Measurements from ENCODE around the gene NBDY.
"Not testable (repeated sequence)": the region's sequence is repeated elsewhere in the genome, so short reads cannot be mapped to it uniquely, and the experiment has no call there.

NBDY gene

GRCh38 chrX:56751071-56751470, 22.0 kb downstream of the NBDY start:
- H3K4me3 ChIP-seq (ENCODE audit: low read length): no peak overlapping the region
- no peaks in the 10 kb centered on the region for H3K27me3 ChIP-seq (ENCODE audit: control insufficient read depth, insufficient read depth, low read length)
- H3K36me3 ChIP-seq (ENCODE audit: control insufficient read depth, insufficient read depth, low read length): no peaks in the 10 kb centered on the region
- DNase-seq (ENCODE audit: low read depth, low spot score): no peak
- H3K4me1 ChIP-seq (ENCODE audit: control insufficient read depth, insufficient read depth, low read length): no peaks in the 10 kb centered on the region
- no peaks in the 10 kb centered on the region for H3K9me3 ChIP-seq (ENCODE audit: control insufficient read depth, insufficient read depth, low read length)
- no peak overlapping the region for H3K27ac ChIP-seq (ENCODE audit: low read length)

- H3K9me3 ChIP-seq (ENCODE audit: control insufficient read depth, insufficient read depth, low read length): no peaks in the 10 kb centered on the region
- no peaks in the 10 kb centered on the region for H3K36me3 ChIP-seq (ENCODE audit: control insufficient read depth, insufficient read depth, low read length)
- no peak for DNase-seq (ENCODE audit: low read depth, low spot score)
- no peak overlapping the region for H3K4me3 ChIP-seq (ENCODE audit: low read length)
- no peak overlapping the region for H3K27ac ChIP-seq (ENCODE audit: low read length)
- H3K4me1 ChIP-seq (ENCODE audit: control insufficient read depth, insufficient read depth, low read length): no peaks in the 10 kb centered on the region
- no CpG with 5 or more reads among the region's 7 CpGs for WGBS (ENCODE audit: insufficient coverage, insufficient read length)
- no peaks in the 10 kb centered on the region for H3K27me3 ChIP-seq (ENCODE audit: control insufficient read depth, insufficient read depth, low read length)
Measured at GRCh38 chrX:56757327-56757726, 28.3 kb downstream of the NBDY start.

GRCh38 chrX:56758456-56758855, 29.4 kb downstream of the NBDY start:
- no peak overlapping the region for H3K27ac ChIP-seq (ENCODE audit: low read length)
- H3K4me1 ChIP-seq (ENCODE audit: control insufficient read depth, insufficient read depth, low read length): no peaks in the 10 kb centered on the region
- WGBS (ENCODE audit: insufficient coverage, insufficient read length): no CpG with 5 or more reads among the region's 4 CpGs
- no peaks in the 10 kb centered on the region for H3K36me3 ChIP-seq (ENCODE audit: control insufficient read depth, insufficient read depth, low read length)
- H3K27me3 ChIP-seq (ENCODE audit: control insufficient read depth, insufficient read depth, low read length): no peaks in the 10 kb centered on the region
- no peak for DNase-seq (ENCODE audit: low read depth, low spot score)
- H3K4me3 ChIP-seq (ENCODE audit: low read length): no peak overlapping the region
- no peaks in the 10 kb centered on the region for H3K9me3 ChIP-seq (ENCODE audit: control insufficient read depth, insufficient read depth, low read length)

GRCh38 chrX:56759736-56760409, 30.8 kb downstream of the NBDY start:
- Histone ChIP-seq H3K27me3 (ENCODE audit: control insufficient read depth, insufficient read depth, low read length) (no peaks in the 10 kb centered on the region), H3K36me3 (ENCODE audit: control insufficient read depth, insufficient read depth, low read length) (0 out of 2 replicates have a peak, but pooled peaks cover 3% of the 10 kb centered on the region), H3K27ac (ENCODE audit: low read length) (no peak overlapping the region), H3K4me1 (ENCODE audit: control insufficient read depth, insufficient read depth, low read length) (no peaks in the 10 kb centered on the region), H3K9me3 (ENCODE audit: control insufficient read depth, insufficient read depth, low read length) (no peaks in the 10 kb centered on the region), H3K4me3 (ENCODE audit: low read length) (no peak overlapping the region)
- no CpG with 5 or more reads among the region's 7 CpGs for WGBS (ENCODE audit: insufficient coverage, insufficient read length)
- no peak for DNase-seq (ENCODE audit: low read depth, low spot score)

GRCh38 chrX:56760410-56761124, 31.5 kb downstream of the NBDY start:
- H3K4me1 ChIP-seq (ENCODE audit: control insufficient read depth, insufficient read depth, low read length); DNase-seq (ENCODE audit: low read depth, low spot score); H3K9me3 ChIP-seq (ENCODE audit: control insufficient read depth, insufficient read depth, low read length); H3K27me3 ChIP-seq (ENCODE audit: control insufficient read depth, insufficient read depth, low read length); H3K27ac ChIP-seq (ENCODE audit: low read length); H3K36me3 ChIP-seq (ENCODE audit: control insufficient read depth, insufficient read depth, low read length); H3K4me3 ChIP-seq (ENCODE audit: low read length): not testable (repeated sequence)
- no CpG with 5 or more reads among the region's 15 CpGs for WGBS (ENCODE audit: insufficient coverage, insufficient read length)

GRCh38 chrX:56761167-56761566, 32.1 kb downstream of the NBDY start:
- Histone ChIP-seq H3K27me3 (ENCODE audit: control insufficient read depth, insufficient read depth, low read length) (no peaks in the 10 kb centered on the region), H3K4me1 (ENCODE audit: control insufficient read depth, insufficient read depth, low read length) (no peaks in the 10 kb centered on the region), H3K4me3 (ENCODE audit: low read length) (no peak overlapping the region), H3K36me3 (ENCODE audit: control insufficient read depth, insufficient read depth, low read length) (0 out of 2 replicates have a peak, but pooled peaks cover 3% of the 10 kb centered on the region), H3K9me3 (ENCODE audit: control insufficient read depth, insufficient read depth, low read length) (no peaks in the 10 kb centered on the region), H3K27ac (ENCODE audit: low read length) (no peak overlapping the region)
- DNase-seq (ENCODE audit: low read depth, low spot score): no peak
- no CpG with 5 or more reads among the region's 5 CpGs for WGBS (ENCODE audit: insufficient coverage, insufficient read length)

GRCh38 chrX:56762220-56762619, 33.2 kb downstream of the NBDY start:
- Histone ChIP-seq H3K27ac (ENCODE audit: low read length) (no peak overlapping the region), H3K4me3 (ENCODE audit: low read length) (no peak overlapping the region), H3K4me1 (ENCODE audit: control insufficient read depth, insufficient read depth, low read length) (no peaks in the 10 kb centered on the region), H3K9me3 (ENCODE audit: control insufficient read depth, insufficient read depth, low read length) (no peaks in the 10 kb centered on the region), H3K27me3 (ENCODE audit: control insufficient read depth, insufficient read depth, low read length) (no peaks in the 10 kb centered on the region), H3K36me3 (ENCODE audit: control insufficient read depth, insufficient read depth, low read length) (0 out of 2 replicates have a peak, but pooled peaks cover 3% of the 10 kb centered on the region)
- WGBS (ENCODE audit: insufficient coverage, insufficient read length): no CpG with 5 or more reads among the region's 3 CpGs
- DNase-seq (ENCODE audit: low read depth, low spot score): no peak

GRCh38 chrX:56762707-56763555, 33.9 kb downstream of the NBDY start:
- Histone ChIP-seq H3K4me3 (ENCODE audit: low read length) (no peak overlapping the region), H3K4me1 (ENCODE audit: control insufficient read depth, insufficient read depth, low read length) (no peaks in the 10 kb centered on the region), H3K27ac (ENCODE audit: low read length) (no peak overlapping the region), H3K27me3 (ENCODE audit: control insufficient read depth, insufficient read depth, low read length) (no peaks in the 10 kb centered on the region), H3K9me3 (ENCODE audit: control insufficient read depth, insufficient read depth, low read length) (no peaks in the 10 kb centered on the region), H3K36me3 (ENCODE audit: control insufficient read depth, insufficient read depth, low read length) (0 out of 2 replicates have a peak, but pooled peaks cover 3% of the 10 kb centered on the region)
- no peak for DNase-seq (ENCODE audit: low read depth, low spot score)
- WGBS (ENCODE audit: insufficient coverage, insufficient read length): no CpG with 5 or more reads among the region's 6 CpGs

GRCh38 chrX:56763556-56764152, 34.6 kb downstream of the NBDY start:
- DNase-seq (ENCODE audit: low read depth, low spot score): no peak
- Histone ChIP-seq H3K27ac (ENCODE audit: low read length) (no peak overlapping the region), H3K27me3 (ENCODE audit: control insufficient read depth, insufficient read depth, low read length) (no peaks in the 10 kb centered on the region), H3K4me1 (ENCODE audit: control insufficient read depth, insufficient read depth, low read length) (no peaks in the 10 kb centered on the region), H3K36me3 (ENCODE audit: control insufficient read depth, insufficient read depth, low read length) (0 out of 2 replicates have a peak, but pooled peaks cover 3% of the 10 kb centered on the region), H3K4me3 (ENCODE audit: low read length) (no peak overlapping the region), H3K9me3 (ENCODE audit: control insufficient read depth, insufficient read depth, low read length) (no peaks in the 10 kb centered on the region)
- no CpG with 5 or more reads among the region's 11 CpGs for WGBS (ENCODE audit: insufficient coverage, insufficient read length)

Measured in iPS DF 6.9 (cell line).